Stimulated activated naive CD4-positive, alpha-beta T cell treated with Interleukin-2 at 50 U/mL for 16 hours (primary cell): ENCODE results near the gene THEMIS.
"Not testable (repeated sequence)": the region's sequence is repeated elsewhere in the genome, so short reads cannot be mapped to it uniquely, and the experiment has no call there.

Experiments
- DNase-seq: peaks from one replicate; lab custom pipeline; 2025; lab: John Stamatoyannopoulos, UW

THEMIS gene

GRCh38 chr6:127794405-127794804 lies 106.5 kb downstream of the THEMIS start:
- no peak for DNase-seq

- no peak for DNase-seq
These were observed 107.5 kb downstream of the THEMIS start for GRCh38 chr6:127793396-127793795.

DNA sequence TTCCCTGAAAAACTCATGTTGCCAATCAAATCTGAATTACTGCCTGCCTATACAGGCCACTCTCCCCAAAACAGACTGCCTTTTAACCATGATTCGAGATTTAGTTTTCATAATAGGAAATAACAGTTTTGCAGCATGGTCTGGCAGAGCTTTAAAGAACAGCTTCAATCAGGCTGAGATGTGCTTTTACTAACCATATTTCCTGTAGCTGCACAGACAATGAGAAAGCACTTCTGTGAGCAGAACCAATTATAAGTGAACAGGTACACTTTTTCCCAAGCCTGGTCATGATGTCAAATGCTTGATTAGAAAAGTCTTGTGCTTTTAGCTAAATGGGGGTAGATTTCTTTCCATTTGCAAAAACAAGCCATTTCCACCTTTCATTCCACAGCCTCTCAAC lies 108.2 kb downstream of the THEMIS start:
- no peak for DNase-seq

- no peak for DNase-seq
These were observed 108.9 kb downstream of the THEMIS start for GRCh38 chr6:127791779-127792528.

- no peak for DNase-seq
These were observed 110.3 kb downstream of the THEMIS start for GRCh38 chr6:127790571-127790970.

GRCh38 chr6:127786109-127786508 lies 114.7 kb downstream of the THEMIS start:
- DNase-seq, result no peak

DNA sequence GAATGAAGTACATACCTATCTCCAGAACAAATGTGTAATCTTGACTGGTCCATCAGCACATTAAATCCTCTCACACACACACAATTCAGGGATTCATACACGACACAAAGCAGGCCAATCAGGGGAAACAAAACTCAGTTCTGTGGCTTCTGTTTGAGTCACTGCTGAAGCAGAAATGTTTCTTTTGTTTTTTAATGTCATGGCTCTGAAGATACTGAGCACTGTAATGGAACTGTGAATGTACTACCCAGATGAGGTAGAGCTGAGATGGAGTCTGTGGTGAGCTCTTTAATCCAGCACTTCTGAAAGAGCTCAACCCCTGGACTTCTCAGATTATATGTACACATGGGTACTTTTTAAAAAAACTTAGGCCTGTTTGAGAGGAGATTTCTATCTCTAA lies 116.4 kb downstream of the THEMIS start:
- DNase-seq, result no peak

GRCh38 chr6:127781636-127782272 lies 119.1 kb downstream of the THEMIS start:
- not testable (repeated sequence) for DNase-seq

DNA sequence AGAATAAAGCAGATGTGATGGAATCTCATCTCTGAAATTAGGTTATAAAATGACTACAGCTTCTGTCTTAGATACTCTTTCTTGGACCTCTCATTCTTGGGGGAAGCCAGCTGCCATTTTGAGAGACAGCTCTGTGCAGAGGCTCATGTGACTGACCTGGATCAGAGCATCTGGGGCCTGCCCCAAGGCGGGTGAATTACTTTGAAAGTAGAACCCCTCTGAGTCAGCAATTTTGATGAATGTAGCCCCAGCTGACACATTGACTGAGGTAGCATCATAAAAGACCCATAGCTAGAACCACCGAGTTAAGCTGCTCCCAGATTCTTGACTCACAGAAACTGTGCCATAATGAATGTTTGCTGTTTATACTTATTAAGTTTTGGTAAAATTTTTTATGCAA lies 124.5 kb downstream of the THEMIS start:
- no peak for DNase-seq

DNA sequence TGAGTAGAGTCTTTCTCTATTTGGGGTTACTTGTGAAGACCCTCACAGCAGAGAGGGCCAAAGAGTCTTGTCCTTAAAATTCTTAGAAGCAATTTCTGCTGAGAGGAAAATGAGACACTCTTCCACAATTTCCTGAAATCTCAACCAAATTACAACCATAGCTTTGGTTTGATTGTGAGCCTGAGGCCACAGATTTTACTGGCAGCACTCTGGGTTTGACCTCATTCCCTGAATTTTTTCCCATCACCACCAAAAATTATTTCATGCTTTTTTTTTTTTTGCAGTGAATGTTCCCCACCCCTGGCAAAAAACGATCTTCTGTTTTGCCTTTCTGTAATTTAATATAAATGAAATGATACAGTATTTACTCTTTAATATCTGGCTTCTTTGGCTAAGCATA lies 125.5 kb downstream of the THEMIS start:
- DNase-seq, result no peak

DNA sequence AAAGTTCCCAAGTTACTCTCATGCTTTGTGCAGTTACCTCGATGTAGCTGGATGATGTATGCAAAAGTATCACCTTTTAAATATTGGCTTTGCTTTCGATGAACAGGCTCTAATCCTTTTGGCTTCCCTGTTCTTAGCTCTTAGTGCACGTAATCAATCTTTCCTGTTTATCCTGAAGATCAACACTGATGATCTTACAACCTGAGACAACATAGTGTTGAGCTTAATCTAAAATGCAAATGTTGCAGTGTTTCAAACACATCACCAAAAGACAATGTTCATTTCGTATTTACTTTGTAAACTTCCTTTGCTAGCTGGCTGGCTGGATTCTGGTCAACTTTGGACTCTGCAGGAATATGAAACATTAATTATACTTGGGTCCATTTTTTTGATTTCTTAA lies 132.1 kb downstream of the THEMIS start:
- no peak for DNase-seq

- no peak for DNase-seq
These were observed 132.6 kb downstream of the THEMIS start for GRCh38 chr6:127768223-127768622.

GRCh38 chr6:127765949-127766348 lies 134.9 kb downstream of the THEMIS start:
- DNase-seq, result no peak

DNA sequence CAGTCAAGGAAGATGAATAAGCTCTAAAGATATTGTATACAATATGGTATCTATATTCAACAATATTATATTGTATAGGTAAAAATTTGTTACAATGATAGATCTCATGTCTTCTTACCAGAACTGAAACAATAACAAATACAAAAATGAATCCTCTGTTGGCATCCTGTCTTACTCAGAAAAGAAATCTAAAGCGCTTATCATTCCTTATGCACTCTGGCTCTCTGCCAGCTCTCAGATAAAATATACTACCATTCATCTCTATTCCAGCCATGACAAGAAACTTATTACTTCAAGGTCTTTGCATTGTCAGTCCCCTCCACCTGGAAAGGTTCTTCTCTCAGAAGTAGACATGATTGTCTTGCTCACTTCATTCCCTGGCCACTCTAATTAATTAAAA lies 138.6 kb downstream of the THEMIS start:
- no peak for DNase-seq

DNA sequence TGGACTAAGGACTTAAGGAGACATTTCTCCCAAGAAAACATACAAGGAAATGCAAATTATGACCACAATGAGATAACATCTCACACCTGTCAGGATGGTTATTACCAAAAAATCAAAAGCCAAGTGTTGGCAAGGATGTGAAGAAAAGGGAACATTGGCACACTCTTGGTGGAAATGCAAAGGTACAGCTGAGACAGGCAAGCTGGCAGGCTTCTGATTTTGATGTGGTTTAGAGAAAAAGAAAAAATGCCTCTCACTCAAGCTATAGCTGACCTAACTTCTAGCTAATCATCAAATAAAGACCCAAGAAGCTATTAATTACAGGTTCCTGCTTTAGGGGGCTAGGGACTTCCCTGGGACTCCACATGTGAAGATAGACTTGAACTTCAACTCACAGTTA lies 139.8 kb downstream of the THEMIS start:
- no peak for DNase-seq

DNA sequence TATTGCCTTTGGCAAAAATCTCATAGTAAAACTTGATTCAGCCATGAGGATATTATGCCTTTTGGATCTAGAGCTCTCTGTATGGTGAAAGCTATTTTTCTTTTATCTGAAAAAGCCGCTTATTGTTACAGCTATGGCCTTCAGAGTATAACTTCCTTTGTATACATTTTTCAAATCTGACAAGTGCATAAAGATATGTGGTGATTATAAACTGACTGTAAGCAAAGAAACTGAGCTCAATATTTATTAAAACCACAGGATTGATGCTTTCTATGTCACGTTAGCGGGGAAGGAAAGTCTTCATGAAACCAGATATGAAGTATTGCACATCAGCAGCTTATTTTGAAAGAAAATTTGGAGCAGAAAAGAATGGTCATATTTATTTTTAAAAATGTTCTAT lies 151.8 kb downstream of the THEMIS start:
- no peak for DNase-seq

DNA sequence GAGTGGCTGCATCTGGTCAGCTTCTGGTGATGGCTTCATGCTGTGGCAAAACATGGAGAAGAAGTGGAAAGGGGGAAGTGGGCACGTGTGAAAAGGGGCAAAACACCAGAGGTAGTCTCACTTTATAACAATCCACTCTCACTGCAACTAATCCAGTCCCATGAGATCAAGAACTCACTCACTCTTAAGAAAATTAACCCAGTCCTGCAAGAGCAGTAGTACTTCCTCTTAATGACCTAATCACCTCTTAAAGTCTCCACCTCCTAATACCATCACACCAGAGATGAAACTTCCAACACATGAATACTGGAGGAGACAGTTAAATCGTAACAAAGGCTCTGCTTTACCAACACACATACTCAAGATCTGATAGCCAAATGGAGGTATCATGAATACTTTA lies 152.6 kb downstream of the THEMIS start:
- no peak for DNase-seq

DNA sequence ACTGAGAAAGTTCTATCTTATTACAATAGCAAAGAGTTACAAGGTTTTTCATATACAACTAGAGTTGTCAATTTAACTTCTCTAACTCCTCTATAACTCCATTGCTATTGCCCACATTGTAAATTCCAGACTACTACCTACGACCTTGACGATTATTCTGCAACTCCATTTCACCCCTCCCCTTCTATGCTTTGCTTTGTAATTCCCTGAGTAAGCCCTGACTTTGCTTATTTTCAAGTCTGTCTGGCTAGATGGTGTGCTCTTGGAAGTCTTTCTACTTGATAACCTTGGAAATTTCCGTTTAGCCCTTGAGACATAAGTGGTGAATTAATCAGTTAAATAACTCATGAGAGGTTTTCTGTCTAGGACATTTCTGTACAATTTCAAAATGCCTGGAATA lies 162.4 kb downstream of the THEMIS start:
- DNase-seq, result no peak

DNA sequence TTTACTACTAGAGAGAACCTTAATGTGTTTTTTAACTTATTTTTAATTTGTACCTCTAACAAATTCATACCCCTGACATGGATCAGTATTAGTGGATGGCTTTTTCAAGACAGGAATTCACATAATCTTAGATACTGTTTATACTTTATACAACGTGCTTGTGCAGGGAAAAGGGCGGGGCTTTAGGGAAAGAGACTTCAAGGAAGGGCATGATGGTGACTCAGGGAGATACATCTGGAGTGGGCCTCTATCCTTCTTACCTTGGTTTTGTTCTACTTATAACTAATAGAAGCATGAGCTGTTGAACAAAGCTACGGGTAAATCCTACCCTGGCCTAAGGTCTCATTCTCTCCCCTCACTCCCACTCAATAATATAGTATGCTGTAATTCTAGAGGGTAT lies 163.1 kb downstream of the THEMIS start:
- no peak for DNase-seq

GRCh38 chr6:127737009-127737486 lies 163.8 kb downstream of the THEMIS start:
- DNase-seq, result no peak

GRCh38 chr6:127732927-127733326 lies 167.9 kb downstream of the THEMIS start:
- DNase-seq, result no peak

DNA sequence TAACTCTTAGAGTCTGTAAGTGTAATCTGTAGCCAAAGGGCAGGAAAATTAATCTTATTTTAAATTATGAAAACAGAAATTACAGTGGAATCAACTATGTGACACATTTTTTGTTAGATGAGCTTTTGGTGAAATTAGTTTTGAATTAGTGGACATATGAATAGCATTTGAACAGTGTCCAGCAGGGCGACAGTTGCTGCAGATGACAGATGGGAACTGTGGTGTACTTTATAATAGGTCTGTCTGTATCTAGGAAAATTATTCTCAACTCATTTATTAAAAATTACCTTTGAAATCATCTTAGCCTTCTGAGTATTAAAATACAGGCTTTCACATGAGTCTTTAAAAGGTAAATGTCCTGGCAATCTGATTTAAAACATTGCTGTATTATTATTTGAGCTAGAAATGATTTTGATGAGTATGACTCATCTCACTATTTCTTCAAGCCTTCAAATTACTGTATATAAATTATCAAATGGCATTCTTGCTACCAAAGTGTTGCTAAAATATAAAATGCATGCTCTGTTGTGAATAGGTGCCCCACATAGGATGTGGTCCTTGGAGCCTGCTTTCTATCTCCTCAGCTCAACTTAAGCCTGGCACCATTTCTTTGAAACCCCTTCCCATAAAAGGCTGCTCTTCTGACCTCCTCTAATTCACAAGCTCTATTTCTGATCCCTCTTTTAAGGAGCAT lies 173.5 kb downstream of the THEMIS start:
- no peak for DNase-seq

GRCh38 chr6:127725821-127726220 lies 175.0 kb downstream of the THEMIS start:
- DNase-seq, result no peak
